ENCODE measurements around the gene ARCN1. TPM values are rescaled to one million over a fixed set of nuclear protein-coding genes. Genes with fewer than 3 reads are reported as not detected.

Gene ARCN1
- total and polyA plus RNA-seq, 2 donors (not counting 3 experiments of a cell fraction or from before 2014, with no cell fraction given) = 172 to 180 TPM

GRCh38 chr11:118532852-118533768 lies 39.1 kb upstream of the ARCN1 start:
- dilution Hi-C loops (cut with MboI; ENCODE audit: extremely low pct_ligation_motif_present, low sequenced_read_pairs) (no loop called here), intact Hi-C loops (cut with micrococcal nuclease) (no loop called here)
- ChIA-PET POLR2A (no interaction called here), CTCF (interaction anchor here (0.9 kb wide), 1 partner anchor 45 kb away, joined by 4 read pairs; no protein-coding TSS in a partner anchor)
- no peak for DNase-seq (ENCODE audit: low read depth, low spot score)
- Histone ChIP-seq H3K9me1 (replicated peaks; ENCODE audit: control insufficient read depth, extremely low read depth, insufficient read depth, low read length) (no peaks in the 10 kb centered on the region), H3K9ac (replicated peaks; ENCODE audit: extremely low read depth, insufficient read depth, low read length) (no peak overlapping the region), H3K27me3 (ENCODE audit: control insufficient read depth in 2 of 2, insufficient read depth in 2 of 2, low read length in 2 of 2) (no peaks in the 10 kb centered on the region), H3K4me3 (replicated peaks in 1 of 3; ENCODE audit: insufficient read depth in 1 of 3, low read depth in 1 of 3, low read length in 3 of 3) (no peak overlapping the region), H3K9me3 (replicated peaks; ENCODE audit: control insufficient read depth, insufficient read depth, low read length) (no peaks in the 10 kb centered on the region), H2AFZ (ENCODE audit: low read depth, low read length) (no peak overlapping the region), H4K20me1 (replicated peaks; ENCODE audit: control insufficient read depth, extremely low read depth, insufficient read depth, low read length) (no peaks in the 10 kb centered on the region), H3K36me3 (ENCODE audit: control insufficient read depth in 2 of 2, extremely low read depth in 1 of 2, insufficient read depth in 2 of 2, low read length in 2 of 2) (peaks cover 0 to 2% of the 10 kb centered on the region in 2 experiments), H3K79me2 (ENCODE audit: control insufficient read depth, insufficient read depth, low read length) (no peaks in the 10 kb centered on the region), H3K4me1 (ENCODE audit: control insufficient read depth, extremely low read depth, insufficient read depth, low read length) (peaks cover 10% of the 10 kb centered on the region), H3K27ac (ENCODE audit: insufficient read depth, low read depth, low read length) (no peak overlapping the region), H3K4me2 (ENCODE audit: insufficient read depth, low read length) (no peak overlapping the region)
- TF ChIP-seq GATA2 (IDR thresholded peaks at IDR 0.05; ENCODE audit: insufficient read depth, insufficient read length, low read depth, low read length) = no peak
- no peak for TF ChIP-seq MAX (IDR thresholded peaks at IDR 0.05; ENCODE audit: insufficient read depth, insufficient read length)
- no peak for TF ChIP-seq FOS (IDR thresholded peaks at IDR 0.05; ENCODE audit: borderline replicate concordance, insufficient read depth, low read length)
- no peak for TF ChIP-seq EZH2 (IDR thresholded peaks at IDR 0.05; ENCODE audit: borderline replicate concordance, low read depth, low read length, severe bottlenecking)
- no peak for TF ChIP-seq POLR2A (IDR thresholded peaks at IDR 0.05; ENCODE audit: low read depth, low read length)
- no peak for TF ChIP-seq CTCF (IDR thresholded peaks at IDR 0.05; ENCODE audit: extremely low read depth in 1 of 2, insufficient read depth in 1 of 2, low read depth in 1 of 2, low read length in 2 of 2)
- TF ChIP-seq JUN (IDR thresholded peaks at IDR 0.05; ENCODE audit: borderline replicate concordance, insufficient read depth, insufficient read length, low read depth) = no peak
- TF ChIP-seq POLR2AphosphoS5 (IDR thresholded peaks at IDR 0.05; ENCODE audit: insufficient read depth, low read depth, low read length) = no peak
- no peak for TF ChIP-seq MYC (IDR thresholded peaks at IDR 0.05; ENCODE audit: low read depth, low read length)
- no peak for FAIRE-seq
- BruUV-seq (replicated peaks) = no TSS peak

Measured in endothelial cell of umbilical vein (primary cell).